HG03460 (cell line): Measurements from ENCODE around the gene TXNDC11.

Experiments
- ATAC-seq: cut with Tn5 transposase; IDR thresholded peaks from one replicate; pipeline ENCODE4 v1.9.1; 2021; ENCODE audit not compliant: unreplicated experiment

Gene TXNDC11

GRCh38 chr16:11662582-11662981 is 80.1 kb downstream of the TXNDC11 start:
- ATAC-seq: no peak

GRCh38 chr16:11660565-11660964 is 82.1 kb downstream of the TXNDC11 start:
- ATAC-seq: no peak

- no peak for ATAC-seq
These were observed 83.6 kb downstream of the TXNDC11 start for GRCh38 chr16:11658896-11659708.

- no peak for ATAC-seq
These were observed 85.1 kb downstream of the TXNDC11 start for GRCh38 chr16:11657556-11657955.

GRCh38 chr16:11655655-11656054 is 87.0 kb downstream of the TXNDC11 start:
- no peak for ATAC-seq

GRCh38 chr16:11651796-11652195 is 90.9 kb downstream of the TXNDC11 start:
- ATAC-seq: no peak

GRCh38 chr16:11650641-11651591 is 91.7 kb downstream of the TXNDC11 start:
- ATAC-seq: no peak

GRCh38 chr16:11649276-11649675 is 93.4 kb downstream of the TXNDC11 start:
- ATAC-seq: no peak

GRCh38 chr16:11642765-11643116 is 99.9 kb downstream of the TXNDC11 start:
- no peak for ATAC-seq

- no peak for ATAC-seq
These were observed 101.5 kb downstream of the TXNDC11 start for GRCh38 chr16:11640987-11641817.

GRCh38 chr16:11639925-11640899 is 102.4 kb downstream of the TXNDC11 start:
- ATAC-seq: no peak

GRCh38 chr16:11639008-11639562 is 103.6 kb downstream of the TXNDC11 start:
- ATAC-seq: no peak

- no peak for ATAC-seq
These were observed 104.5 kb downstream of the TXNDC11 start for GRCh38 chr16:11638140-11638539.

- ATAC-seq: no peak
These were observed 105.3 kb downstream of the TXNDC11 start for GRCh38 chr16:11637320-11637719.

- no peak for ATAC-seq
These were observed 106.4 kb downstream of the TXNDC11 start for GRCh38 chr16:11636172-11636721.

- ATAC-seq: no peak
These were observed 106.9 kb downstream of the TXNDC11 start for GRCh38 chr16:11635679-11636171.

GRCh38 chr16:11635113-11635652 is 107.5 kb downstream of the TXNDC11 start:
- ATAC-seq: no peak

- ATAC-seq: no peak
These were observed 108.3 kb downstream of the TXNDC11 start for GRCh38 chr16:11634312-11634711.

GRCh38 chr16:11633113-11633512 is 109.5 kb downstream of the TXNDC11 start:
- ATAC-seq: no peak
